Activated B cell treated with CpG ODN at 0.5 μM for 24 hours (primary cell): ENCODE measurements around the gene SRGAP3. TPM values are rescaled to one million over a fixed set of nuclear protein-coding genes. Genes with fewer than 3 reads are reported as not detected.

Experiments
- ATAC-seq: fragments of 200-7000 bp; cut with Tn5 transposase; one replicate; pipeline ENCODE4 v1.10.0; 2021; ENCODE audit warnings: low read depth, mild to moderate bottlenecking, moderate library complexity
- CTCF ChIA-PET: fragments of 350-600 bp; sonication (Branson Sonifier 250); formaldehyde crosslinking; loops from one replicate; lab custom pipeline; 2021; ENCODE audit warnings: antibody characterized with exemption; lab: Charles Lee
- POLR2A ChIA-PET: fragments of 350-600 bp; sonication (Branson Sonifier 250); formaldehyde crosslinking; loops from one replicate; lab custom pipeline; 2021; ENCODE audit warnings: antibody characterized with exemption; lab: Charles Lee
- DNase-seq: peaks from one replicate; pipeline ENCODE4 v3.0.0; 2022
- H3K27ac Mint-ChIP-seq: one replicate; pipeline ENCODE4 v1.8.0; 2020; ENCODE audit warnings: mixed read lengths
- H3K27me3 Mint-ChIP-seq: one replicate; pipeline ENCODE4 v1.8.0; 2021; ENCODE audit warnings: mixed read lengths
- H3K36me3 Mint-ChIP-seq: one replicate; pipeline ENCODE4 v1.8.0; 2021; ENCODE audit warnings: low read depth, mixed read lengths
- H3K4me1 Mint-ChIP-seq: one replicate; pipeline ENCODE4 v1.8.0; 2021; ENCODE audit warnings: mixed read lengths
- H3K4me3 Mint-ChIP-seq: one replicate; pipeline ENCODE4 v1.8.0; 2020; ENCODE audit warnings: mild to moderate bottlenecking, mixed read lengths
- H3K9me3 Mint-ChIP-seq: one replicate; pipeline ENCODE4 v1.8.0; 2020; ENCODE audit warnings: mixed read lengths
- CTCF ChIP-seq: fragments of 200-600 bp; IDR thresholded peaks from one replicate; pipeline ENCODE4 v1.8.0; 2022; ENCODE audit warnings: antibody characterized with exemption, mild to moderate bottlenecking
- intact Hi-C: fragments of 100-400 bp; cut with micrococcal nuclease; formaldehyde crosslinking; loops from one replicate; pipeline ENCODE4 v1.15.1; 2024
- total RNA-seq: library from RNA; stranded (reverse); gene quantifications from 2 replicates; pipeline ENCODE4 v1.2.3, GENCODE V29; 2022

The SRGAP3 gene
- total RNA-seq, 1 donor from 2014 or later: 0.58 TPM

- Mint-ChIP-seq H3K4me1 (no peaks in the 10 kb centered on the region), H3K36me3 (no peaks in the 10 kb centered on the region), H3K4me3 (no peak overlapping the region), H3K27ac (no peak overlapping the region), H3K9me3 (no peaks in the 10 kb centered on the region), H3K27me3 (no peaks in the 10 kb centered on the region)
- intact Hi-C loops: no loop called here
- TF ChIP-seq CTCF: no peak
- DNase-seq (no peak), ATAC-seq (no peak)
- POLR2A ChIA-PET: no interaction called here
- CTCF ChIA-PET: no interaction called here
Observed at GRCh38 chr3:9196020-9196419, 53.4 kb downstream of the SRGAP3 start.

GRCh38 chr3:9195390-9195789, 54.1 kb downstream of the SRGAP3 start:
- ATAC-seq (no peak), DNase-seq (no peak)
- intact Hi-C loops: no loop called here
- no peaks in the 10 kb centered on the region for H3K4me1 Mint-ChIP-seq
- ChIA-PET POLR2A (no interaction called here), CTCF (no interaction called here)
- no peak for TF ChIP-seq CTCF
- H3K27me3 Mint-ChIP-seq: no peaks in the 10 kb centered on the region
- H3K27ac Mint-ChIP-seq: no peak overlapping the region
- H3K9me3 Mint-ChIP-seq: no peaks in the 10 kb centered on the region
- no peak overlapping the region for H3K4me3 Mint-ChIP-seq
- no peaks in the 10 kb centered on the region for H3K36me3 Mint-ChIP-seq

- H3K4me3 Mint-ChIP-seq: no peak overlapping the region
- POLR2A ChIA-PET: no interaction called here
- H3K36me3 Mint-ChIP-seq: no peaks in the 10 kb centered on the region
Observed at GRCh38 chr3:9194509-9195184, 54.8 kb downstream of the SRGAP3 start.

GRCh38 chr3:9193633-9194195, 55.7 kb downstream of the SRGAP3 start:
- Mint-ChIP-seq H3K9me3 (no peaks in the 10 kb centered on the region), H3K4me3 (no peak overlapping the region), H3K4me1 (no peaks in the 10 kb centered on the region), H3K27ac (no peak overlapping the region), H3K27me3 (peaks cover 3% of the 10 kb centered on the region), H3K36me3 (no peaks in the 10 kb centered on the region)
- no peak for DNase-seq
- ChIA-PET POLR2A (no interaction called here), CTCF (no interaction called here)
- intact Hi-C loops: no loop called here
- no peak for ATAC-seq
- no peak for TF ChIP-seq CTCF

More at GRCh38 chr3:9194509-9195184, 54.8 kb downstream of the SRGAP3 start:
- CTCF ChIA-PET: no interaction called here
- ATAC-seq (no peak), DNase-seq (no peak)
- Mint-ChIP-seq H3K9me3 (no peaks in the 10 kb centered on the region), H3K27ac (no peak overlapping the region), H3K27me3 (peaks cover 3% of the 10 kb centered on the region), H3K4me1 (no peaks in the 10 kb centered on the region)
- TF ChIP-seq CTCF: no peak
- intact Hi-C loops: no loop called here

- Mint-ChIP-seq H3K4me1 (no peaks in the 10 kb centered on the region), H3K9me3 (no peaks in the 10 kb centered on the region), H3K27ac (no peak overlapping the region), H3K27me3 (peaks cover 3% of the 10 kb centered on the region), H3K36me3 (no peaks in the 10 kb centered on the region), H3K4me3 (no peak overlapping the region)
- POLR2A ChIA-PET: no interaction called here
- no peak for TF ChIP-seq CTCF
- CTCF ChIA-PET: no interaction called here
- ATAC-seq (no peak), DNase-seq (no peak)
- intact Hi-C loops: no loop called here
Observed at GRCh38 chr3:9193211-9193610, 56.2 kb downstream of the SRGAP3 start.
